LNCAP (cell line): Measurements from ENCODE around the gene ELOVL6.

Source experiments
- CTCF ChIP-seq: fragments of 450-650 bp; IDR thresholded peaks from 2 replicates; pipeline ENCODE4 v1.5.1; 2017; ENCODE audit warnings: mild to moderate bottlenecking

The ELOVL6 gene

GRCh38 chr4:109996526-109996925 lies 201.9 kb downstream of the ELOVL6 start:
- TF ChIP-seq CTCF: no peak
